CD4-positive, alpha-beta T cell (primary cell): ENCODE data around the gene B4GAT1. TPM values are rescaled to one million over a fixed set of nuclear protein-coding genes. Genes with fewer than 3 reads are reported as not detected.

Source experiments
- ATAC-seq: fragments of 200-7000 bp; cut with Tn5 transposase; one replicate; pipeline ENCODE4 v1.10.0; 2022; ENCODE audit warnings: mild to moderate bottlenecking; ENCODE audit not compliant: poor library complexity
- CTCF ChIA-PET: fragments of 350-600 bp; sonication (Branson Sonifier 250); formaldehyde crosslinking; loops from one replicate; lab custom pipeline; 2021; ENCODE audit warnings: antibody characterized with exemption, inconsistent platforms; lab: Charles Lee
- POLR2A ChIA-PET: fragments of 350-600 bp; sonication (Branson Sonifier 250); formaldehyde crosslinking; loops from one replicate; lab custom pipeline; 2021; ENCODE audit warnings: antibody characterized with exemption, inconsistent platforms; lab: Charles Lee
- DNase-seq, 14 experiments: peaks; one replicate each; pipeline ENCODE4 v3.0.0-alpha.2; 2013 to 2020; ENCODE audit warnings: mixed read lengths in 2 of 14
- H3K27ac ChIP-seq, 2 donors: one replicate each; pipeline versions ENCODE4 v1.5.1 to v1.7.0; 2013; ENCODE audit warnings: low read length in 2 of 2, low read depth in 1 of 2, mild to moderate bottlenecking in 1 of 2
- H3K27me3 ChIP-seq, 2 experiments: 1 replicate in 1 of 2; 2 replicates in 1 of 2; pipeline versions ENCODE4 v1.6.1 to v1.7.0; 2013; ENCODE audit warnings: low read length in 2 of 2, control low read depth in 1 of 2, mild to moderate bottlenecking in 1 of 2, moderate library complexity in 1 of 2; ENCODE audit not compliant: insufficient read depth in 2 of 2, control insufficient read depth in 1 of 2
- H3K36me3 ChIP-seq: one replicate; pipeline ENCODE4 v1.6.1; 2013; ENCODE audit warnings: low read length, control low read depth; ENCODE audit not compliant: insufficient read depth
- H3K4me1 ChIP-seq: one replicate; pipeline ENCODE4 v1.6.1; 2013; ENCODE audit warnings: low read length, control low read depth; ENCODE audit not compliant: insufficient read depth
- H3K4me3 ChIP-seq: one replicate; pipeline ENCODE4 v1.5.1; 2013; ENCODE audit warnings: mild to moderate bottlenecking, low read length, moderate library complexity
- H3K9me3 ChIP-seq, 2 experiments: 1 replicate in 1 of 2; 2 replicates in 1 of 2; pipeline versions ENCODE4 v1.6.1 to v1.7.0; 2013; ENCODE audit warnings: low read length in 2 of 2, mild to moderate bottlenecking in 2 of 2, control low read depth in 1 of 2, moderate library complexity in 1 of 2; ENCODE audit not compliant: control insufficient read depth in 1 of 2, insufficient read depth in 1 of 2
- H3K27ac Mint-ChIP-seq: one replicate; pipeline ENCODE4 v1.8.0; 2020; ENCODE audit warnings: mixed read lengths
- H3K27me3 Mint-ChIP-seq: one replicate; pipeline ENCODE4 v1.8.0; 2021; ENCODE audit warnings: mixed read lengths
- H3K36me3 Mint-ChIP-seq: one replicate; pipeline ENCODE4 v1.8.0; 2021; ENCODE audit warnings: low read depth, mixed read lengths
- H3K4me1 Mint-ChIP-seq: one replicate; pipeline ENCODE4 v1.8.0; 2021; ENCODE audit warnings: low read depth, mixed read lengths
- H3K4me3 Mint-ChIP-seq: one replicate; pipeline ENCODE4 v1.8.0; 2020; ENCODE audit warnings: mild to moderate bottlenecking, mixed read lengths
- H3K9me3 Mint-ChIP-seq: one replicate; pipeline ENCODE4 v1.8.0; 2020; ENCODE audit warnings: mixed read lengths
- CTCF ChIP-seq: fragments of 200-600 bp; IDR thresholded peaks from one replicate; pipeline ENCODE4 v1.8.0; 2022; ENCODE audit warnings: antibody characterized with exemption, mild to moderate bottlenecking
- intact Hi-C, 2 experiments: fragments of 100-400 bp; cut with DNase I in 1 of 2; cut with micrococcal nuclease in 1 of 2; formaldehyde crosslinking; loops; one replicate each; pipeline versions ENCODE4 v1.15.1 to v1.9.0; 2023 to 2025; cut with DNase I, micrococcal nuclease
- total RNA-seq, 174 experiments: library from RNA in 2 of 174; stranded (reverse) in 2 of 174; gene quantifications; one replicate each; pipeline ENCODE4 v1.2.3 and lab custom pipeline; 2021 to 2026

Gene B4GAT1
- total RNA-seq, 2 experiments from 2014 or later: 1.9 to 2.0 TPM

GRCh38 chr11:66340596-66341501, 6.6 kb downstream of the B4GAT1 start:
- Mint-ChIP-seq H3K27ac (no peak overlapping the region), H3K4me1 (peaks cover 45% of the 10 kb centered on the region), H3K9me3 (no peaks in the 10 kb centered on the region), H3K4me3 (peak overlapping the region; percentile 48), H3K27me3 (no peaks in the 10 kb centered on the region), H3K36me3 (peaks cover 70% of the 10 kb centered on the region)
- ATAC-seq (no peak), DNase-seq (no peak)
- H3K36me3 ChIP-seq: peaks cover 55% of the 10 kb centered on the region
- POLR2A ChIA-PET: interaction anchor here (0.5 to 1.4 kb wide), 2 partner anchors 29 to 31 kb away, joined by 3 to 4 read pairs; partner anchors contain the start of gene SLC29A2
- H3K27ac ChIP-seq: no peak overlapping the region
- no peak overlapping the region for H3K4me3 ChIP-seq
- H3K4me1 ChIP-seq: peaks cover 43% of the 10 kb centered on the region
- no peaks in the 10 kb centered on the region for H3K9me3 ChIP-seq
- no peak for TF ChIP-seq CTCF
- CTCF ChIA-PET: no interaction called here
- intact Hi-C loops: loop anchor here in 1 of 2 experiments (10.0 kb wide), 1 partner anchor 1256 kb away; the partner anchor contains the start of genes CDCA5 and ZFPL1
- H3K27me3 ChIP-seq: no peaks in the 10 kb centered on the region

GRCh38 chr11:66339686-66340483, 7.5 kb downstream of the B4GAT1 start:
- Histone ChIP-seq H3K9me3 (no peaks in the 10 kb centered on the region), H3K36me3 (peaks cover 55% of the 10 kb centered on the region), H3K27ac (no peak overlapping the region), H3K4me3 (no peak overlapping the region), H3K27me3 (no peaks in the 10 kb centered on the region), H3K4me1 (peaks cover 43% of the 10 kb centered on the region)
- H3K4me3 Mint-ChIP-seq: no peak overlapping the region
- POLR2A ChIA-PET: interaction anchor here (1.4 kb wide), 1 partner anchor 28 kb away, joined by 4 read pairs; no protein-coding TSS in a partner anchor
- TF ChIP-seq CTCF: no peak
- peak in 1 of 14 experiments; percentile 16 for DNase-seq
- no peak for ATAC-seq
- CTCF ChIA-PET: no interaction called here
- H3K27ac Mint-ChIP-seq: no peak overlapping the region
- H3K9me3 Mint-ChIP-seq: no peaks in the 10 kb centered on the region
- intact Hi-C loops: loop anchor here in 1 of 2 experiments (10.0 kb wide), 1 partner anchor 1255 kb away; the partner anchor contains the start of genes CDCA5 and ZFPL1
- H3K27me3 Mint-ChIP-seq: no peaks in the 10 kb centered on the region
- H3K36me3 Mint-ChIP-seq: peaks cover 65% of the 10 kb centered on the region
- peaks cover 42% of the 10 kb centered on the region for H3K4me1 Mint-ChIP-seq

- DNase-seq (no peak), ATAC-seq (no peak)
- Histone ChIP-seq H3K27ac (no peak overlapping the region), H3K4me3 (no peak overlapping the region), H3K9me3 (no peaks in the 10 kb centered on the region), H3K4me1 (peaks cover 39% of the 10 kb centered on the region), H3K27me3 (no peaks in the 10 kb centered on the region), H3K36me3 (peaks cover 55% of the 10 kb centered on the region)
- peaks cover 59% of the 10 kb centered on the region for H3K36me3 Mint-ChIP-seq
- CTCF ChIA-PET: no interaction called here
- no peaks in the 10 kb centered on the region for H3K27me3 Mint-ChIP-seq
- H3K4me1 Mint-ChIP-seq: peaks cover 36% of the 10 kb centered on the region
- no peak overlapping the region for H3K4me3 Mint-ChIP-seq
- no peaks in the 10 kb centered on the region for H3K9me3 Mint-ChIP-seq
- TF ChIP-seq CTCF: no peak
- POLR2A ChIA-PET: no interaction called here
- intact Hi-C loops: no loop called here
- H3K27ac Mint-ChIP-seq: no peak overlapping the region
Measured at GRCh38 chr11:66339162-66339675, 8.2 kb downstream of the B4GAT1 start.
